GM23248 (cell line): ENCODE results near the gene SLC25A48. TPM values are rescaled to one million over a fixed set of nuclear protein-coding genes. Genes with fewer than 3 reads are reported as not detected.

Experiments used
- DNase-seq: peaks from one replicate; pipeline ENCODE4 v3.0.0-alpha.2; 2015
- H2AFZ ChIP-seq: fragments of 200-600 bp; sonication (generic); 2 replicates; pipeline ENCODE4 v1.6.1; 2016; ENCODE audit warnings: antibody characterized with exemption
- H3F3A ChIP-seq: fragments of 200-600 bp; sonication (generic); 2 replicates; pipeline ENCODE4 v1.6.1; 2016; ENCODE audit warnings: mild to moderate bottlenecking, antibody characterized with exemption, mixed run types; ENCODE audit not compliant: insufficient read depth
- H3K27ac ChIP-seq: fragments of 200-600 bp; sonication (generic); 2 replicates; pipeline ENCODE4 v1.5.1; 2016; ENCODE audit warnings: mild to moderate bottlenecking
- H3K27me3 ChIP-seq: fragments of 200-600 bp; sonication (generic); replicated peaks from 2 replicates; pipeline ENCODE4 v1.6.1; 2016; ENCODE audit warnings: mild to moderate bottlenecking; ENCODE audit not compliant: insufficient read depth
- H3K36me3 ChIP-seq: fragments of 200-600 bp; sonication (generic); 2 replicates; pipeline ENCODE4 v1.6.1; 2016; ENCODE audit warnings: low read depth, mild to moderate bottlenecking
- H3K4me1 ChIP-seq: fragments of 200-600 bp; sonication (generic); 2 replicates; pipeline ENCODE4 v1.6.1; 2016; ENCODE audit warnings: mild to moderate bottlenecking; ENCODE audit not compliant: insufficient read depth
- H3K4me2 ChIP-seq: fragments of 200-600 bp; sonication (generic); one replicate; pipeline ENCODE4 v1.6.1; 2016; ENCODE audit warnings: mild to moderate bottlenecking; ENCODE audit not compliant: unreplicated experiment
- H3K4me3 ChIP-seq: fragments of 200-600 bp; sonication (generic); 2 replicates; pipeline ENCODE4 v1.5.1; 2016; ENCODE audit warnings: mild to moderate bottlenecking
- H3K79me2 ChIP-seq: fragments of 200-600 bp; sonication (generic); 2 replicates; pipeline ENCODE4 v1.6.1; 2016; ENCODE audit warnings: mild to moderate bottlenecking; ENCODE audit not compliant: insufficient read depth
- H3K9ac ChIP-seq: fragments of 200-600 bp; sonication (generic); 2 replicates; pipeline ENCODE4 v1.6.1; 2016; ENCODE audit warnings: mild to moderate bottlenecking
- H3K9me2 ChIP-seq: fragments of 200-600 bp; sonication (generic); 2 replicates; pipeline ENCODE4 v1.6.1; 2016; ENCODE audit warnings: mixed run types, mild to moderate bottlenecking, moderate library complexity; ENCODE audit not compliant: insufficient read depth
- H3K9me3 ChIP-seq: fragments of 200-600 bp; sonication (generic); one replicate; pipeline ENCODE4 v1.6.1; 2017; ENCODE audit warnings: low read depth
- H4K20me1 ChIP-seq: fragments of 200-600 bp; sonication (generic); 2 replicates; pipeline ENCODE4 v1.6.0; 2016; ENCODE audit not compliant: insufficient read depth
- EZH2 ChIP-seq: fragments of 200-600 bp; sonication (generic); IDR thresholded peaks from 2 replicates; pipeline ENCODE4 v1.6.1; 2018; ENCODE audit warnings: antibody characterized with exemption, mild to moderate bottlenecking; ENCODE audit not compliant: insufficient read depth, poor library complexity, severe bottlenecking
- EZH2phosphoT487 ChIP-seq: fragments of 200-600 bp; sonication (generic); IDR thresholded peaks from 2 replicates; pipeline ENCODE4 v1.6.1; 2018; ENCODE audit warnings: antibody characterized with exemption, moderate library complexity, mild to moderate bottlenecking, low read depth; ENCODE audit not compliant: insufficient read depth
- WGBS, 2 experiments: methylation state at CpG; one replicate each; pipeline ENCODE4 v1.1.6; 2015 to 2017; ENCODE audit warnings: low lambda C conversion rate in 2 of 2, low coverage in 1 of 2; ENCODE audit errors: missing lambda C conversion rate in 2 of 2; 5-methylcytosine and 5-hydroxymethylcytosine counted together
- in situ Hi-C: fragments of 300-500 bp; cut with MboI; formaldehyde crosslinking; loops from 2 replicates; pipeline ENCODE4 v1.15.0; 2020
- microRNA-seq: library from miRNA; unstranded; fragments of <30 nt; microRNA quantifications from one replicate; pipeline ENCODE4, GENCODE V29; 2016; ENCODE audit warnings: borderline number of aligned reads
- polyA plus RNA-seq: library from polyadenylated mRNA; unstranded; fragments of >200 nt; fragmentation: Nextera tagmentation; extraction: Ambion mirVana; gene quantifications from 2 replicates; pipeline ENCODE4 v1.2.1, GENCODE V29; 2016
- small RNA-seq: library from RNA; depleted of rRNA; stranded (forward); fragments of <200 nt; gene quantifications from one replicate; pipeline ENCODE3, GENCODE V24; 2014; ENCODE audit warnings: low read depth, low replicate concordance
- total RNA-seq: library from RNA; depleted of rRNA; stranded (reverse); fragments of >200 nt; shearing (Covaris generic); gene quantifications from 2 replicates; pipeline ENCODE4 v1.2.3, GENCODE V29; 2014; rRNA removed

Gene SLC25A48
- total and polyA plus RNA-seq, 2 experiments from 2014 or later = not detected

GRCh38 chr5:135937245-135937911, 102.9 kb downstream of the SLC25A48 start:
- no peaks in the 10 kb centered on the region for H3F3A ChIP-seq
- no peak for DNase-seq
- no peak overlapping the region for H3K4me3 ChIP-seq
- H4K20me1 ChIP-seq = no peaks in the 10 kb centered on the region
- no peaks in the 10 kb centered on the region for H3K4me1 ChIP-seq
- no peaks in the 10 kb centered on the region for H3K9me2 ChIP-seq
- H3K36me3 ChIP-seq = no peaks in the 10 kb centered on the region
- no peak overlapping the region for H3K4me2 ChIP-seq
- no peaks in the 10 kb centered on the region for H3K27me3 ChIP-seq
- no peak overlapping the region for H2AFZ ChIP-seq
- H3K9me3 ChIP-seq = no peaks in the 10 kb centered on the region
- H3K79me2 ChIP-seq = no peaks in the 10 kb centered on the region
- TF ChIP-seq EZH2phosphoT487 (no peak), EZH2 (no peak)
- in situ Hi-C loops = no loop called here
- no peak overlapping the region for H3K27ac ChIP-seq
- 92 to 95% methylated on average over 5 of the region's 5 CpGs for WGBS, 2 experiments
- H3K9ac ChIP-seq = no peak overlapping the region

Small RNAs within 50 kb of the gene (microRNA-seq; reads per million reads assigned to microRNA genes)
- gene MIR5692C1 = not detected

Small RNAs within 50 kb of the gene (small RNA-seq; reads per million reads assigned to genes)
- gene MIR5692C1 = not detected

Other genes with a start within 250 kb of the SLC25A48 start
- gene IL9, start 61.2 kb downstream of the SLC25A48 start, total RNA-seq = not detected in 2 replicates
- gene IL9, start 61.2 kb downstream of the SLC25A48 start, polyA plus RNA-seq = not detected in 2 replicates
- gene LECT2, start 120.3 kb downstream of the SLC25A48 start, total RNA-seq = 0.32 TPM in 1 of 2 replicates, not detected in the other
- 0.41 and 0.51 TPM in 2 replicates for gene LECT2, start 120.3 kb downstream of the SLC25A48 start, polyA plus RNA-seq
- gene TGFBI, start 194.3 kb downstream of the SLC25A48 start, total RNA-seq = 7,109 and 7,351 TPM in 2 replicates
- 7,159 and 7,358 TPM in 2 replicates for gene TGFBI, start 194.3 kb downstream of the SLC25A48 start, polyA plus RNA-seq